Uterus (tissue), 4 donors: ENCODE measurements around the gene USP34. TPM values are rescaled to one million over a fixed set of nuclear protein-coding genes. Genes with fewer than 3 reads are reported as not detected.
A peak's percentile ranks its signal among the peaks of the same experiment; 100 is the strongest.

ENCODE experiments used
- DNase-seq, 2 donors: peaks; one replicate each; pipeline ENCODE4 v3.0.0-alpha.2; 2019 to 2020
- H3K27ac ChIP-seq, 2 donors: fragments of 200-600 bp; sonication (generic); 1 replicate in 1 of 2; 2 replicates in 1 of 2; pipeline ENCODE4 v1.5.1; 2016 to 2018
- H3K27me3 ChIP-seq, 2 donors: fragments of 200-600 bp; sonication (generic); one replicate each; pipeline ENCODE4 v1.5.1; 2018 to 2019; ENCODE audit warnings: control low read depth in 1 of 2
- H3K36me3 ChIP-seq, 2 donors: fragments of 200-600 bp; sonication (generic); one replicate each; pipeline ENCODE4 v1.5.1; 2019; ENCODE audit warnings: control low read depth in 1 of 2
- H3K4me1 ChIP-seq, 2 donors: fragments of 200-600 bp; sonication (generic); one replicate each; pipeline ENCODE4 v1.5.1; 2018 to 2019; ENCODE audit warnings: control low read depth in 1 of 2
- H3K4me3 ChIP-seq, 2 donors: fragments of 200-600 bp; sonication (generic); 1 replicate in 1 of 2; 2 replicates in 1 of 2; pipeline ENCODE4 v1.5.1; 2018 to 2019; ENCODE audit warnings: mild to moderate bottlenecking in 1 of 2
- H3K9me3 ChIP-seq, 2 donors: fragments of 200-600 bp; sonication (generic); one replicate each; pipeline ENCODE4 v1.5.1; 2019; ENCODE audit warnings: control low read depth in 1 of 2
- CTCF ChIP-seq, 4 experiments: fragments of 200-600 bp in 2 of 4; fragments of 450-650 bp in 2 of 4; sonication (generic) in 2 of 4; IDR thresholded peaks; one replicate each; pipeline ENCODE4 v1.5.1; 2016 to 2019; ENCODE audit warnings: antibody characterized with exemption in 4 of 4, mild to moderate bottlenecking in 2 of 4, moderate library complexity in 1 of 4
- POLR2A ChIP-seq, 2 donors: fragments of 450-650 bp; IDR thresholded peaks; one replicate each; pipeline ENCODE4 v1.6.1; 2016; ENCODE audit warnings: antibody characterized with exemption in 2 of 2, mild to moderate bottlenecking in 1 of 2, moderate library complexity in 1 of 2
- intact Hi-C: fragments of 100-400 bp; cut with DNase I; formaldehyde crosslinking; loops from one replicate; pipeline ENCODE4 v1.15.1; 2023; ENCODE audit warnings: low total_unique reads
- total RNA-seq, 4 donors: library from RNA; depleted of rRNA in 3 of 4; stranded (reverse); fragments of >200 nt in 3 of 4; gene quantifications; one replicate each; pipeline versions ENCODE4 v1.1.0 to v1.2.4, GENCODE V29; 2014 to 2023
- donor health status: DM: yes; HTN: yes; CAD: no.

The USP34 gene
- total RNA-seq, 4 donors from 2014 or later: 93.8 to 246 (median 184) TPM

DNA sequence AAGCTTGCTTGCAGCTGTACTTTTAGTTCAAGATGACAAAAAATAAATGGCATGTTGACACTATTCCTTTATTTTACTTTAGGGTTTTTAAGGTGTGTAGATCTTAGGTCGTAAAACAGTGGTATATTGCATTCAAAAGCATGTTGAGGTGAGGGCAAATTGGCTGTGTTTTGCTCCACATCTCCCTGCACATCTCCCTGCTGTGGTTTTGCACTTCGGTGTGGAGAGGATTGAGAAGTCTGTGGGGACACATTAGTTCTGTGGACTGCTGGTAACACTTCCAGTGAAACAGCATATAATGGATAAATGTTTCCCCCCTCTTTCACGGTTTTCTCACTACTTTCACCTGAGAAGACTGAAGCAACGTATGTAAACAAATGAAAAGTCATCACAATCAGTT lies 283.8 kb downstream of the USP34 start:
- Histone ChIP-seq H3K4me1 (no peaks in the 10 kb centered on the region), H3K4me3 (no peak overlapping the region), H3K27ac (no peak overlapping the region), H3K9me3 (no peaks in the 10 kb centered on the region), H3K36me3 (no peaks in the 10 kb centered on the region), H3K27me3 (no peaks in the 10 kb centered on the region)
- no peak for DNase-seq
- TF ChIP-seq POLR2A (IDR thresholded peaks at IDR 0.05): no peak
- no peak for TF ChIP-seq CTCF (IDR thresholded peaks at IDR 0.05)
- intact Hi-C loops: no loop called here

- H3K9me3 ChIP-seq: no peaks in the 10 kb centered on the region
- H3K27me3 ChIP-seq: no peaks in the 10 kb centered on the region
- no peak overlapping the region for H3K4me3 ChIP-seq
- H3K36me3 ChIP-seq: no peaks in the 10 kb centered on the region
- TF ChIP-seq CTCF (IDR thresholded peaks at IDR 0.05) (no peak), POLR2A (IDR thresholded peaks at IDR 0.05) (no peak)
- intact Hi-C loops: no loop called here
- no peak for DNase-seq
- no peak overlapping the region for H3K27ac ChIP-seq
- peaks cover 0 to 9% of the 10 kb centered on the region in 2 donors for H3K4me1 ChIP-seq
Observed at GRCh38 chr2:61185231-61185728, 285.6 kb downstream of the USP34 start.

- no peak for DNase-seq
- Histone ChIP-seq H3K4me3 (no peak overlapping the region), H3K9me3 (no peaks in the 10 kb centered on the region), H3K27ac (no peak overlapping the region), H3K4me1 (peaks cover 3 to 13% of the 10 kb centered on the region in 2 donors), H3K27me3 (no peaks in the 10 kb centered on the region), H3K36me3 (no peaks in the 10 kb centered on the region)
- intact Hi-C loops: no loop called here
- TF ChIP-seq POLR2A (IDR thresholded peaks at IDR 0.05): no peak
- no peak for TF ChIP-seq CTCF (IDR thresholded peaks at IDR 0.05)
Observed at GRCh38 chr2:61184263-61184662, 286.6 kb downstream of the USP34 start.

DNA sequence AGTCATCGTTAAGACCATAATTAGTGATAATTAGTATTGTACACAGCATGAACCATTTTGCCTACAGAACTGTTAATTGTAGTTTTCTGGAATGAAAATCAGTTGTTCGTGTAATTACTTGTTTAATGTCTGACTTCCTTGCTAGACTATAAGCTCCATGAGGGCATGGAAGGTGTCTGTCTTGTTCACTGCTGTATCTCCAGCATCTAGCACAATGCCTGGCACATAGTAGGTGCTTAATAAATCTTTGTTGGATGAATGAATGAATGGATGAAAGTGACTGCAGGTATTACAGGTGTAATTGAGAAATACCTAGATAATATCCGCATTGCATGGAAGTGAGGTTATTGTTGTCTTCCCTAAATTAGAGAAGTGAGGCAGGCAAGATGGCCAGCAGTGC lies 287.1 kb downstream of the USP34 start:
- H3K4me3 ChIP-seq: no peak overlapping the region
- H3K4me1 ChIP-seq: peaks cover 8 to 18% of the 10 kb centered on the region in 2 donors
- no peak overlapping the region for H3K27ac ChIP-seq
- H3K9me3 ChIP-seq: no peaks in the 10 kb centered on the region
- no peaks in the 10 kb centered on the region for H3K36me3 ChIP-seq
- no peak for TF ChIP-seq CTCF (IDR thresholded peaks at IDR 0.05)
- no peak for TF ChIP-seq POLR2A (IDR thresholded peaks at IDR 0.05)
- intact Hi-C loops: no loop called here
- H3K27me3 ChIP-seq: no peaks in the 10 kb centered on the region
- no peak for DNase-seq

DNA sequence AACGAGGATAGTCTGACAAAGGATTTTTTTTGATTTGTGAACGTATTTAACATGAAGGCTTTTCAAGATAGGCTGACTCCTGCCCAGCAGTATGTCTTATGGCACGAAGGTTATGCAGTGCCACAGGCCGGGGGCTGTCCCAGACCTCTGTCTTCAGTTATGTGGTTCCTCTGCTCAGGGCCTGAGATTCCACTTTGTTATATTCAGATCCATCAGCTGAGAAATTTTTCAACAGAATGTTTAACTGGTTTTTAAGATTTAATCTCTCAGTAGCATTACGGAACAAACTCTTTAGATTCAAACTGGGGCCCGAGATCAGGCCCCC lies 288.9 kb downstream of the USP34 start:
- H3K27ac ChIP-seq: peak overlapping the region; percentile 11 to 36
- no peaks in the 10 kb centered on the region for H3K9me3 ChIP-seq
- H3K27me3 ChIP-seq: no peaks in the 10 kb centered on the region
- intact Hi-C loops: no loop called here
- no peak for TF ChIP-seq CTCF (IDR thresholded peaks at IDR 0.05)
- no peak for TF ChIP-seq POLR2A (IDR thresholded peaks at IDR 0.05)
- H3K4me1 ChIP-seq: peaks cover 8 to 19% of the 10 kb centered on the region in 2 donors
- no peak overlapping the region for H3K4me3 ChIP-seq
- H3K36me3 ChIP-seq: no peaks in the 10 kb centered on the region
- DNase-seq: no peak
